H4 (cell line): ENCODE results near the gene ABR. TPM values are rescaled to one million over a fixed set of nuclear protein-coding genes. Genes with fewer than 3 reads are reported as not detected.
"Not testable (repeated sequence)": the region's sequence is repeated elsewhere in the genome, so short reads cannot be mapped to it uniquely, and the experiment has no call there.

ENCODE experiments used
- DNase-seq: peaks from one replicate; pipeline ENCODE4 v3.0.0-alpha.2; 2015; ENCODE audit warnings: low spot score
- total RNA-seq: library from RNA; depleted of rRNA; stranded (reverse); fragments of >200 nt; shearing (Covaris generic); gene quantifications from 2 replicates; pipeline ENCODE4 v1.2.3, GENCODE V29; 2014

Gene ABR
- total RNA-seq, 1 experiment from 2014 or later, result 40.0 TPM

DNA sequence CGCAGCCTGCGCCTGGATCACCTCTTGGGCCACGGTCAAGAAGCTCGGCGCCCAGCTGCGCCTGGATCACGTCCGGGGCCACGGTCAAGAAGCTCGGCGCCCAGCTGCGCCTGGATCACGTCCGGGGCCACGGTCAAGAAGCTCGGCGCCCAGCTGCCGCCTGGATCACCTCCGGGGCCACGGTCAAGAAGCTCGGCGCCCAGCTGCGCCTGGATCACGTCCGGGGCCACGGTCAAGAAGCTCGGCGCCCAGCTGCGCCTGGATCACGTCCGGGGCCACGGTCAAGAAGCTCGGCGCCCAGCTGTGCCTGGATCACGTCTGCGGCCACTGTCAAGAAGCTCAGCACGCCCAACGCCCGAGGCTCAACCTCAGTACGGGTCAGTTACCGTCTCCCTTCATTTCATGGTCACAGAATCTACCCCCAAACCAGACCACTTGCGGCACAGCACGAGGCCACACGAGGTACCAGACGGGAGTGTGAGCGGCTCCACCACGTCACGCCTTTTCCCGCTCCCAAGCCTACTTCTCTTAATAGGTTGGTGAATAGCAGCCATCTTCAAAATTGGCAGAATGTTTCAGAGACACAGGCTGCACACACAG is 131.2 kb downstream of the ABR start:
- not testable (repeated sequence) for DNase-seq

GRCh38 chr17:1047879-1048470 is 131.8 kb downstream of the ABR start:
- no peak for DNase-seq

GRCh38 chr17:1047177-1047878 is 132.5 kb downstream of the ABR start:
- DNase-seq, result no peak

GRCh38 chr17:1045456-1045855 is 134.3 kb downstream of the ABR start:
- DNase-seq, result no peak

- not testable (repeated sequence) for DNase-seq
These were observed 135.3 kb downstream of the ABR start for GRCh38 chr17:1044387-1045009.

DNA sequence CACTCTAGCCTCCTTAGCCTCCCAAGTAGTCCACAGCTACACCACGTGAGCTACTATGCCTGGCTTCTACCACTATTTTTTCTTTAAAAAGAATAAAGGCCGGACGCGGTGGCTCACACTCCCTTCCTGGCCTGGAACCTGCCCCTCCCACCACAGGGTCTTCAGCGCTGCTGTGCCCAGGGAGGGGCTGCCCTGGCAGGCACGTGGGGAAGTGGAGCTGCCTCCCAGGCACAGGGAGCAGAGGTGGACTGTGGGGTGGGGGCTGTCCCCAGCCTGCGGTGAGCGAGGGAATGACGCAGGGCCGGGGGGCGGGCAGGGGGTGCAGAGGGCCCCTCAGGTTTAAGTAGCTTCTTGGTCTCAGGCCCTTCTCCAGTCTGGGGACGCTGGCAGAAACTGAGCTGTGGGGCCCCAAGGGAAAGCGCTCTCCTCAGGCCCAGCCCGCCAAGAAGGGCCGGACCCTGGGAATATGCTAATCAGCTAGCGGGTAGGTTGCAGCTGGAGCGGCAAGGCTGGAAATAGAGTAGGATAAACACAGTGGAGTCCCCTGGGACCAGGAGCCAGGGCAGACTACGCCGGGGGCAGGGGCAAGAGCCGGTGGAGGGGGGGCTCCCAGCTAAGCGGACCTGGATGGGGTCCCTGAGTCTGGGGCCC is 136.1 kb downstream of the ABR start:
- DNase-seq, result no peak

GRCh38 chr17:1042486-1042885 is 137.3 kb downstream of the ABR start:
- no peak for DNase-seq

- no peak for DNase-seq
These were observed 138.0 kb downstream of the ABR start for GRCh38 chr17:1041746-1042145.

DNA sequence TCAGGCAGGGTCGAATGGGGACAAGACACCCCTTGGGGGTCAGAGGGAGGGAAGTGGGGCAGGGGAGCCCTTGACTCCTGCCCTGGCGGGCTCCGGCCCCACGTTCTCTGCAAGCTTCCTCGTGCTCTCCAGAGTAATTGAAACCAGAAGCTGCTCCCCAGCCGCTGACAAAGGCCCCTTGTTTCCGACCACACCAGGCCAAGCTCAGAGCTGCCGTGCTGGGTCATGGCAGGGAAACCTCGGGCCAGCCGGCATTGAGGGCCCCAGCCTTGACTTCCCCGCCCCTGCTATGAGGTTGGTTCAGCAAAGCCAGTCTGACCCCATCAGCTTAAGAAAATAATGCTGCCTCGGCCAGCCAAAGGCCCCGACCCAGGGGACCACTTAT is 139.6 kb downstream of the ABR start:
- DNase-seq, result no peak

- DNase-seq, result no peak
These were observed 140.1 kb downstream of the ABR start for GRCh38 chr17:1039511-1040215.

GRCh38 chr17:1039123-1039507 is 140.7 kb downstream of the ABR start:
- no peak for DNase-seq

- no peak for DNase-seq
These were observed 141.2 kb downstream of the ABR start for GRCh38 chr17:1038459-1039122.

- no peak for DNase-seq
These were observed 142.4 kb downstream of the ABR start for GRCh38 chr17:1037238-1037879.

GRCh38 chr17:1036845-1037237 is 142.9 kb downstream of the ABR start:
- no peak for DNase-seq

DNA sequence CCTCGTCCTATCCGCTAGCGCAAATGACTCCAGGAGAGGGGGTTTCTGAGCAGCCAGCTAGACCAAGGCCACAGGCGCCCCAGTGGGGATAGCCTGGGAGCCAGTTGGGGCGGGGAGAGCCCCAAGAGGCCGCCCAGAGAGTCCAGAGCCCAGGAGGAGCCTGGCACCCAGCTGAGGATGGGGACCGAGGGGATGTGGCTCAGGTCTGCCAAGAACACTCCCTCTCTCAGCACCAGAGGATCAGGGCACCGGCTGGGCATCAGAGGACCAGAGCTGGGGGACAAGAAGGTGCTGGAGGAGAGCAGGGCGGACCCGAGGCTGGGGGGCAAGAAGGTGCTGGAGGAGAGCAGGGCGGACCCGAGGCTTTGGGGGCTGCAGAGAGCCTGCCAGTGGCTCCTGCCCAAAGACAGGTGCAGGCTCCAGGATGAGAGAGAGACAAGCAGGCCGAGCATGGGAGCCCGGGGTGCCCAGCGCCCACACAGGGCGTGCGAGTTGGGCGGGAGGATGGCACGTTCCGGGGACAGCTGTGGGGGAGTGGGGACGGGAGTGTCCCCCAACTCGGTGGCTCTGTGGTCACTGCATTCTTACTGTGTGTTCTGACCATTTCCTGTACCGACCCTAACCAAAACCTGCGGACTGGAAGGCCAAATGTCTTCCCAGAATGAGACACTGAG is 143.5 kb downstream of the ABR start:
- no peak for DNase-seq

DNA sequence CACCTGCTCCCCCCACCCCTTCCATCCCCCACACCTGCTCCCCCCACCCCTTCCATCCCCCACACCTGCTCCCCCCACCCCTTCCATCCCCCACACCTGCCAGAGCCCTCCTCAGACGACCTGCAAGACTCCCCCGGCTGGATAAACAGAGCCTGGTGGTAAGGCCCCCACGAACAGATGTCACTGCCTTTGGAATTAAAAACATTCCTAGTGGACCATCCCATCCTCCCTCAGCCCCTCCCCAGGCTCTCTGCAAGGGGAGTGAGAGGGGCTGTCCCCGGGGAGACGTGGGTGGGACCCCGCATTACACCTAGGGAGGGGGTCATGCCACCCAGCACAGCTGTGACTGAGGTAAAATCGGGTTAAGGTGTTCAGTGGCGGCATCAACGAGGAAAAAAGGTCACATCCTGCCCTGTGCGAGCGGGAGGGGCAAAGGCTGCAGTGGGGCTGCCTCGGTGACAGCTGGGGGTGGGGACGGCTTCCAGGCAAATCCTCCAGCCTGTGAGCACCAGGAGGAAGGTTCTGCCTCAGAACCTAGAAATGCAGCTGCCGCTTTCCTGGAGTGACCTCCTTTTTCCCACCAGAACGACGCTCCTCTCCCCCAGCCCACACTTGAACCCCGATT is 144.1 kb downstream of the ABR start:
- no peak for DNase-seq

DNA sequence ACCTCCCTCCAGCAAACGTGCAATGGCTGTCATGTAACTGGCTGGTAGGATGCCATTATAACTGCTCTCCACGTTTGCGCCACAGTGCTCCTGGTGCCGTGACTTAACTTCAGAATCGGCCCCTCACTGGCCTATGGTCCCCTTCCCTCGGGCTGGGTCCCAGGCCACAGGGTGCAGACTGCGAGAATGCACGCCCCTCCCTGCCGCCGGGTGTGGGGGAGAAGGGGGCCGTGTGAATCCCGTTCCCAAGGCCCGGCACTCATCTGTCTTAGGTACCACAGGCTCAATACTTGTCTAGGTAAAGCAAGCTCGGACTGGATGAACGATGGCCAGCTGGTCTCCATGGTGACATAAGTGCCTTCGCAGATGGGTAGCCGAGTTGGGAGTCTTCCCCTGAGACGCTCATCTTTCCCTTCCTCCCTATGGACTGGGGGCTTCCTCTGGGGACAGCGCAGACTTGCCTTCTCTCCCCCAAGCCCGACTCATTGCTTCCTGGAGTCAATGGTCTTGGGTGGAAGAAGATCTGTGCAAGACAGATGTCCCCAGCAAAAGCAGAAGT is 145.1 kb downstream of the ABR start:
- no peak for DNase-seq

DNA sequence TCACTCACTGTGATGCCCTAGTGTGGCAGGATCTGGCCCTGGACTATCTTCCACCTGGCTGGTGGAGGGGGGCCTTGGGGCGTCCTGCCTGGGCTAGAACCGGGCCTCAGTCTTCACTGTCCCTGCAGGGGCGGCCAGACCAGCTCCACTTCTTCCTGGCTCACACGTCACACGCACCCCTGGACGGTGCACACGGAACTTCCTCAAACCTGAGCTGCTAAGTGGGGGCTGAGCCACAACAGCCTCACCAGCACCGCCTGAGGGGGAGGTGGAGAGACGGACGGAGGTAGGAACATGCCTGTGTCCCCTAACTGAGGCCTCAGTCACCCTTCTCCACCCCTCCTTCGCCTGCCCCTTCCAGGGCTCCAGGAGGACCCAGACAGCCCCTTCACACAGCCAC is 146.3 kb downstream of the ABR start:
- no peak for DNase-seq

DNA sequence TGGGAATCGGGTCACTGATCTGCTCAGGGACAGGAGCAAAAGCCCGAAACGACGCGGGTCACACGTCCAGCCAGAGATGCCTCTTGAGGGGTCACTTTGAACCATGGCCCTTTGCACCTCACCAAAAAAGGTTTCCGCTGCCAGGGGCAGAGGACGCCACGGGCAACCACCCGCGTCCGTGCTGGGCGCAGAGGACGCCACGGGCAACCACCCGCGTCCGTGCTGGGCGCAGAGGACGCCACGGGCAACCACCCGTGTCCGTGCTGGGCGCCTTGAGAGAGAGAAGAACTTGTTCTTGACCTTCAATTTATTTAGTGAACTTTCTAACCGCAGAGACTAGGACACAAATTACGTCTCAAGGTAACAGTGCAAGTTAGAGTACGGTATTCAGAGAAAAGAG is 147.4 kb downstream of the ABR start:
- no peak for DNase-seq
